Small intestine (tissue), 7 donors: Measurements from ENCODE around the gene KMT2C. TPM values are rescaled to one million over a fixed set of nuclear protein-coding genes. Genes with fewer than 3 reads are reported as not detected.

Experiments used
- DNase-seq, 2 donors: peaks; one replicate each; pipeline versions ENCODE4 v3.0.0 to v3.0.0-alpha.2; 2013
- FAIRE-seq: peaks from 2 replicates; lab custom pipeline; 2012; peaks lifted over from hg19 to GRCh38; lab: Jason Lieb, UNC
- H3K27ac ChIP-seq, 3 donors: one replicate each; pipeline ENCODE4 v1.5.1; 2013; ENCODE audit warnings: low read length in 2 of 3, mild to moderate bottlenecking in 2 of 3, control low read depth in 1 of 3, inconsistent platforms in 1 of 3, low read depth in 1 of 3, moderate library complexity in 1 of 3
- H3K27me3 ChIP-seq, 3 donors: one replicate each; pipeline ENCODE4 v1.6.1; 2013; ENCODE audit warnings: low read length in 3 of 3, inconsistent platforms in 1 of 3; ENCODE audit not compliant: control insufficient read depth in 3 of 3, insufficient read depth in 3 of 3
- H3K36me3 ChIP-seq, 3 donors: one replicate each; pipeline ENCODE4 v1.6.1; 2013; ENCODE audit warnings: low read length in 3 of 3, inconsistent platforms in 1 of 3, low read depth in 1 of 3, mild to moderate bottlenecking in 1 of 3, moderate library complexity in 1 of 3; ENCODE audit not compliant: control insufficient read depth in 3 of 3, insufficient read depth in 2 of 3
- H3K4me1 ChIP-seq, 3 donors: one replicate each; pipeline ENCODE4 v1.6.1; 2013; ENCODE audit warnings: low read length in 2 of 3, inconsistent platforms in 1 of 3, low read depth in 1 of 3, mild to moderate bottlenecking in 1 of 3, moderate library complexity in 1 of 3; ENCODE audit not compliant: control insufficient read depth in 3 of 3, insufficient read depth in 2 of 3
- H3K4me3 ChIP-seq, 3 donors: one replicate each; pipeline ENCODE4 v1.5.1; 2013; ENCODE audit warnings: low read length in 3 of 3, control low read depth in 1 of 3, inconsistent platforms in 1 of 3, low read depth in 1 of 3, mild to moderate bottlenecking in 1 of 3, moderate library complexity in 1 of 3
- H3K9me3 ChIP-seq, 2 donors: one replicate each; pipeline ENCODE4 v1.6.1; 2013; ENCODE audit warnings: low read depth in 1 of 2, low read length in 1 of 2; ENCODE audit not compliant: control insufficient read depth in 2 of 2, insufficient read depth in 1 of 2
- WGBS, 3 donors: extraction: QIAGEN DNeasy Blood & Tissue Kit; methylation state at CpG; one replicate each; pipeline ENCODE4 v1.1.7; 2013; 5-methylcytosine and 5-hydroxymethylcytosine counted together
- polyA plus RNA-seq, 4 donors: library from polyadenylated mRNA; stranded (reverse) in 3 of 4; unstranded in 1 of 4; fragments of 200-250 nt in 3 of 4; fragments of 120-200 nt in 1 of 4; gene quantifications; one replicate each; pipeline versions ENCODE4 v1.2.1 to v1.2.3, GENCODE V29; 2013
- donor health status: healthy with polysubstance abuse.
- donor health status: control.
- donor health status: control.
- donor health status: Bipolar disorder and iron deficiency.
- donor health status: healthy.

The KMT2C gene
- polyA plus RNA-seq, 4 donors = 5.7 to 34.8 (median 8.6) TPM

- no peaks in the 10 kb centered on the region for H3K27me3 ChIP-seq
- H3K27ac ChIP-seq = no peak overlapping the region
- no peak overlapping the region for H3K4me3 ChIP-seq
- peaks cover 19 to 57% (median 24%) of the 10 kb centered on the region in 3 donors for H3K36me3 ChIP-seq
- WGBS, 3 donors = 94 to 97% (median 96%) methylated on average over 19 of the region's 19 CpGs
- FAIRE-seq (no peak), DNase-seq (no peak)
- peaks cover 0 to 24% of the 10 kb centered on the region in 2 donors for H3K9me3 ChIP-seq
- H3K4me1 ChIP-seq = no peaks in the 10 kb centered on the region
These were observed 308.6 kb downstream of the KMT2C start for GRCh38 chr7:152127229-152127628.

DNA sequence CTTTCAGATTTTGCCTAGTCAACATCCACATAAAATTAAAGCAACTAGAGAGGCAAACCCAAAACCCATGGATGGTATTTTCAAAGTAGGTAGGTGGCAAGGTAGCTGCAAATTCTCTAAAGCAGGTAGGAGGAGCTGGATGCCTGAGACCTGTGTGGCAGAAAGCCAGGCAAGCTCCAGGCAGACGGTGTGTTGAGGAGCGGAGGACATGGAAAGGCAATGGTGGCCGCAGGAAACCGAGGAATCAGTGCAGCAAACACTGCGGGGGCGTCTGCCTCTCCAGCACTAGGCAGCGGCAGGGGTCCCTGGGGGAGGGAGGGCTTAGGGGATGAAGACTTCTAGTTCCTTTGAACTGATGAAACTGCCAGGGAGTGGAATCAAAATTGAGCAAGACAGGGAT, 309.1 kb downstream of the KMT2C start:
- DNase-seq = no peak
- H3K36me3 ChIP-seq = peaks cover 19 to 54% (median 23%) of the 10 kb centered on the region in 3 donors
- no peak overlapping the region for H3K4me3 ChIP-seq
- 89 to 97% (median 95%) methylated on average over 7 of the region's 7 CpGs for WGBS, 3 donors
- no peak overlapping the region for H3K27ac ChIP-seq
- H3K27me3 ChIP-seq = no peaks in the 10 kb centered on the region
- H3K9me3 ChIP-seq = peaks cover 0 to 24% of the 10 kb centered on the region in 2 donors
- no peaks in the 10 kb centered on the region for H3K4me1 ChIP-seq
- FAIRE-seq = no peak

GRCh38 chr7:152122540-152122939, 313.3 kb downstream of the KMT2C start:
- Histone ChIP-seq H3K4me3 (no peak overlapping the region), H3K36me3 (peaks cover 8 to 42% (median 36%) of the 10 kb centered on the region in 3 donors), H3K9me3 (peaks cover 0 to 13% of the 10 kb centered on the region in 2 donors), H3K4me1 (no peaks in the 10 kb centered on the region), H3K27ac (no peak overlapping the region), H3K27me3 (no peaks in the 10 kb centered on the region)
- WGBS, 3 donors = 95 to 100% (median 98%) methylated on average over 1 of the region's 1 CpG
- no peak for DNase-seq
- FAIRE-seq = no peak

GRCh38 chr7:152121432-152121831, 314.4 kb downstream of the KMT2C start:
- Histone ChIP-seq H3K4me3 (no peak overlapping the region), H3K36me3 (peaks cover 8 to 41% (median 36%) of the 10 kb centered on the region in 3 donors), H3K27ac (no peak overlapping the region), H3K9me3 (peaks cover 0 to 13% of the 10 kb centered on the region in 2 donors), H3K27me3 (no peaks in the 10 kb centered on the region), H3K4me1 (no peaks in the 10 kb centered on the region)
- FAIRE-seq (no peak), DNase-seq (no peak)
- WGBS, 3 donors = 96 to 98% (median 97%) methylated on average over 9 of the region's 9 CpGs

GRCh38 chr7:152120776-152121175, 315.0 kb downstream of the KMT2C start:
- no peak for FAIRE-seq
- Histone ChIP-seq H3K27ac (no peak overlapping the region), H3K4me1 (no peaks in the 10 kb centered on the region), H3K9me3 (peaks cover 0 to 13% of the 10 kb centered on the region in 2 donors), H3K4me3 (no peak overlapping the region), H3K27me3 (no peaks in the 10 kb centered on the region), H3K36me3 (peaks cover 8 to 41% (median 37%) of the 10 kb centered on the region in 3 donors)
- 95 to 98% (median 97%) methylated on average over 7 of the region's 7 CpGs for WGBS, 3 donors
- DNase-seq = no peak

GRCh38 chr7:152120210-152120609, 315.6 kb downstream of the KMT2C start:
- Histone ChIP-seq H3K27me3 (no peaks in the 10 kb centered on the region), H3K4me3 (no peak overlapping the region), H3K27ac (no peak overlapping the region), H3K9me3 (peaks cover 0 to 13% of the 10 kb centered on the region in 2 donors), H3K36me3 (peaks cover 8 to 41% (median 37%) of the 10 kb centered on the region in 3 donors), H3K4me1 (no peaks in the 10 kb centered on the region)
- DNase-seq (no peak), FAIRE-seq (no peak)
- 95 to 99% (median 98%) methylated on average over 6 of the region's 6 CpGs for WGBS, 3 donors

DNA sequence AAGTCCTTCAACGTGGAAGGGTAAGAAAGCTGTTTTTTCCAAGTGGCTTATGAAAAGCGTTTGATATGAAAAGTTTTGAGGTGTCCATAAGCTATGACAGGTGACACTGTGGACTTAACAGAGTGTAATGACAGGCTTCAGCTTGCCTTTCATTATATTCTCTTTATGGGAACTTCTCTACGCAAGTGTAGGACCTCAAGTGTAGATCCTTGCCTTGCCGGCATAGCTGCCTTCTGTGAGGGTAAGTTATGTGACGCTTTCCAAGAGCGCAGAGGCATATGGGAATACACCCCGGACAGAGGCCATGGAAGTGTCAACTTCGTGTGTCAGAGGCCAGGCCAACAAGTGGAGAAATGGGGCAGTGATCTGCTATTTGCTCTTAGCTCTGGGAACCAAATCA, 318.4 kb downstream of the KMT2C start:
- 92 to 96% (median 94%) methylated on average over 8 of the region's 8 CpGs for WGBS, 3 donors
- no peak overlapping the region for H3K4me3 ChIP-seq
- H3K4me1 ChIP-seq = no peaks in the 10 kb centered on the region
- no peak overlapping the region for H3K27ac ChIP-seq
- H3K9me3 ChIP-seq = no peaks in the 10 kb centered on the region
- H3K36me3 ChIP-seq = peaks cover 6 to 40% (median 33%) of the 10 kb centered on the region in 3 donors
- DNase-seq (no peak), FAIRE-seq (no peak)
- no peaks in the 10 kb centered on the region for H3K27me3 ChIP-seq

- 92 to 95% (median 94%) methylated on average over 9 of the region's 9 CpGs for WGBS, 3 donors
- H3K4me1 ChIP-seq = no peaks in the 10 kb centered on the region
- DNase-seq (no peak), FAIRE-seq (no peak)
- H3K27me3 ChIP-seq = no peaks in the 10 kb centered on the region
- no peak overlapping the region for H3K27ac ChIP-seq
- no peak overlapping the region for H3K4me3 ChIP-seq
- H3K36me3 ChIP-seq = peaks cover 6 to 31% (median 19%) of the 10 kb centered on the region in 3 donors
- H3K9me3 ChIP-seq = no peaks in the 10 kb centered on the region
These were observed 320.6 kb downstream of the KMT2C start for GRCh38 chr7:152115021-152115718.
